Activated CD4-positive, alpha-beta T cell treated with anti-CD3 and anti-CD28 coated beads, Interleukin-2, amount 10 ng/mL, durations not matched to agents 24 days and 14 days (primary cell): ENCODE results near the gene SMARCD1. TPM values are rescaled to one million over a fixed set of nuclear protein-coding genes. Genes with fewer than 3 reads are reported as not detected.

ENCODE experiments used
- DNase-seq: peaks from one replicate; pipeline ENCODE4 v3.0.0; 2022
- H3K27ac Mint-ChIP-seq: one replicate; pipeline ENCODE4 v1.8.0; 2022; ENCODE audit warnings: mild to moderate bottlenecking, mixed read lengths
- H3K27me3 Mint-ChIP-seq: one replicate; pipeline ENCODE4 v1.8.0; 2022; ENCODE audit warnings: mixed read lengths
- H3K36me3 Mint-ChIP-seq: one replicate; pipeline ENCODE4 v1.8.0; 2022; ENCODE audit warnings: low read depth, mild to moderate bottlenecking, mixed read lengths
- H3K4me1 Mint-ChIP-seq: one replicate; pipeline ENCODE4 v1.8.0; 2021; ENCODE audit warnings: mixed read lengths
- H3K4me3 Mint-ChIP-seq: one replicate; pipeline ENCODE4 v1.8.0; 2022; ENCODE audit warnings: mild to moderate bottlenecking, moderate library complexity, mixed read lengths
- H3K9me3 Mint-ChIP-seq: one replicate; pipeline ENCODE4 v1.8.0; 2021; ENCODE audit warnings: mixed read lengths
- intact Hi-C: fragments of 100-400 bp; cut with micrococcal nuclease; formaldehyde crosslinking; loops from one replicate; pipeline ENCODE4 v1.15.1; 2023
- total RNA-seq: library from RNA; stranded (reverse); gene quantifications from 2 replicates; pipeline ENCODE4 v1.2.3, GENCODE V29; 2022

SMARCD1 gene
- total RNA-seq, 1 donor from 2014 or later: 73.1 TPM

DNA sequence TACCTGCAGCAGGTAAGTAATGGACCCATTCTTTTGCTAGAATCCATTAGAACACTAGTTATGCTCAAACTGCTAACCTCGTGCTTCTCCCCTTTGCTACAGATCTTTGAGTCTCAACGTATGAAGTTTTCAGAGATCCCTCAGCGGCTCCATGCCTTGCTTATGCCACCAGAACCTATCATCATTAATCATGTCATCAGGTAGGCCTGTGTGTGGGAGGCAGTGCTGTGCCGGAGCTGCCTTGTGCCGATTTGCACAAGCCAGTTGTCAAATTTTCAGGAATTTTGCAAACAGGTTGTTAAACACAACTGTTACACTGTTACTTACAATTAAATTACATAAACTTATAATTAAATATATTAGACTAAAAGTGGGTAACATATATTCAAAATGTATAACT is 5.2 kb downstream of the SMARCD1 start:
- H3K27me3 Mint-ChIP-seq: no peaks in the 10 kb centered on the region
- no peak overlapping the region for H3K27ac Mint-ChIP-seq
- intact Hi-C loops: no loop called here
- H3K4me3 Mint-ChIP-seq: no peak overlapping the region
- no peaks in the 10 kb centered on the region for H3K9me3 Mint-ChIP-seq
- H3K4me1 Mint-ChIP-seq: peaks cover 28% of the 10 kb centered on the region
- no peak for DNase-seq
- H3K36me3 Mint-ChIP-seq: peaks cover 60% of the 10 kb centered on the region

DNA sequence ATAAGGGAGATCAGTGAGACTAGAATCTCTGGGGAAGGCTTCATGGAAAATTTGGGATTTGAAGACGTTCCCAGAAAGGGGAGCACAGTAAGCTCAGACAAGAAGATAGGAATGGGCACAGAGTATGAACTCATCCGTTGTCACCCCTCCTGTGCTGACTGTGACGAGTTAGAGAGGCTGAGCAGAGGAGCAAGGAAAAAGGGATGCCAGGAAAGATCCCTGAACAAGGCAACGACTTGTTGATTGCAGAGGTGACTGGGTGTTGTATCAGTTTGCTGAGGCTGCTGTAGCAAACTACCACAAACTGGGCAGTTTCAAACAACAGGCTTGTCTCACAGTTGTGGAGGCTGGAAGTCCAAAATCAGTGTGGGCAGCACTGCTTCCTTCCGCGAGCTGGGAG is 12.8 kb downstream of the SMARCD1 start:
- intact Hi-C loops: no loop called here
- Mint-ChIP-seq H3K9me3 (no peaks in the 10 kb centered on the region), H3K36me3 (peaks cover 61% of the 10 kb centered on the region), H3K27me3 (no peaks in the 10 kb centered on the region), H3K4me1 (peaks cover 2% of the 10 kb centered on the region), H3K27ac (no peak overlapping the region), H3K4me3 (no peak overlapping the region)
- no peak for DNase-seq

DNA sequence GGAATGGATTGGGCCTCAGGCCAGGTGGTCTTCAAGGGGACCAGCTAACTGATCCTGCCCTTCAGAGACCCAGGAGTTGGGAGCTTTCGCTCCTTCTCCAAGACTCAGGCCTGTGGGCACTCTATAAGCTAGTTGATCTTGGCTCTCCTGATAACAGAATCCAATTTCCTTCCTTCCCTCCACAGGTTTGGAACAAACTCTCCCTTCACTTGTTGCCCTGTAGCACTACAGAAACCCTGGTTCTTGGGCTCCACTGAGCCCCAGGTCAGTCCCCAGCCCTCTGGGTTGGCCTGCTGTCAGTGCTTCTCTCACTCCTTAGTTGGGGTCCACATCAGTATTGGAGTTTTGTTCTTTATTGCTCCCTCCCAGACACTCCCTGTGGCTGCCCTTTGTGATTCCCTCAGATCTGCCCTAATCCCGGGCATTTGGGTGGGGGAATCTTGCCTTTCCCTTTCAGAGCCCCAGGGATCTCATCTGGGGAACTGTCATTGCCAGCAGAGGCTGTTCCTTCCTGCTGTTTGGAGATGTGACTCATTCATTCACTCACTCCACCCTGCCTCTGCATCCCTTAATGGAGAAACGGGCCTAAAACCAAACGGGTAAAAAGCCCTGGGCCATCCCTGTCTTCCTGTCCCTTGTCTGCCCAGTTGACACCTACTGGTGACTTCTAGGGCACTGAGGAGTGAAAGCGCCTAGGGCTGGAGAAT is 14.3 kb downstream of the SMARCD1 start:
- no peak overlapping the region for H3K4me3 Mint-ChIP-seq
- no peak for DNase-seq
- intact Hi-C loops: no loop called here
- H3K4me1 Mint-ChIP-seq: peaks cover 5% of the 10 kb centered on the region
- no peaks in the 10 kb centered on the region for H3K9me3 Mint-ChIP-seq
- H3K27ac Mint-ChIP-seq: no peak overlapping the region
- H3K27me3 Mint-ChIP-seq: no peaks in the 10 kb centered on the region
- peaks cover 54% of the 10 kb centered on the region for H3K36me3 Mint-ChIP-seq

DNA sequence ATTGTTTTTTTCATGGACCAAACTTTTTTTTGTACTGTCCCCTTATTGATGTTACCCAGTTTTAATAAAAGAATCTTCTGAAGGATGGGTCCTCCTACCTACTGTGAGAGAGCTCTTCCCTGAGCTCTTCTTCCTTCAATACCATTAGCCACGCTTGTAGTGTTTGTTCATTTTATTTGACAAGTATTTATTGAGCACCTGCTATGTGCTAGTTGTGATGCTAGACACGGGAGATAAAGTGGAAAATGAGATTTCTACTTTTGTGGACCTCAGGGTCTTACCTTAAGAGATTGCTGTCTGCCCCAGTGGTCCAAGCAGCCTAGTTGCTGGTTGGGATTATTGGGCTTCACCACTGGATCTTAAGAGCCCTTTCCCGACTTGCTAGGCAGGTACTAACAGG is 15.4 kb downstream of the SMARCD1 start:
- H3K4me1 Mint-ChIP-seq: peaks cover 5% of the 10 kb centered on the region
- H3K36me3 Mint-ChIP-seq: peaks cover 47% of the 10 kb centered on the region
- no peaks in the 10 kb centered on the region for H3K9me3 Mint-ChIP-seq
- no peak overlapping the region for H3K4me3 Mint-ChIP-seq
- no peak overlapping the region for H3K27ac Mint-ChIP-seq
- no peaks in the 10 kb centered on the region for H3K27me3 Mint-ChIP-seq
- intact Hi-C loops: no loop called here
- no peak for DNase-seq

DNA sequence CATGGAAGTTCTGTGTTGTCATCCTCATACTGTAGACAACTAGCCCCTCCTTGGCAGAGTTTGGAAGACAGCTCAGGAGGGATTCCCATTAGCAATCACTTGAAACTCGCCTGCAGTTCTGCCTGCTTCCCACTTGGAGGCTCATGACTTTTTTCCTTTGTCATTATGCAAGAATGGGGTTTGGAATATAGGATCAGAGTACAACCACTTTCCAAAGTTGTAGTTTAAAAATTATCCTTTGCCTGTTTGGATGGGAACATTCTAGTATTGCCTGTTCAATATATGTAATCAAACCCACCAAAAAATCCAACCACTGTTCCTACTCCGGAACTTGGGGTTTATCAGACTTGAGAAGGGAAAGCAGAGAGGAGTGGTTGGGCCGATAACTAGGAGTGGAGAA is 16.5 kb downstream of the SMARCD1 start:
- DNase-seq: no peak
- H3K27me3 Mint-ChIP-seq: no peaks in the 10 kb centered on the region
- H3K36me3 Mint-ChIP-seq: peaks cover 36% of the 10 kb centered on the region
- H3K4me1 Mint-ChIP-seq: peaks cover 3% of the 10 kb centered on the region
- intact Hi-C loops: no loop called here
- H3K4me3 Mint-ChIP-seq: no peak overlapping the region
- H3K9me3 Mint-ChIP-seq: no peaks in the 10 kb centered on the region
- no peak overlapping the region for H3K27ac Mint-ChIP-seq

DNA sequence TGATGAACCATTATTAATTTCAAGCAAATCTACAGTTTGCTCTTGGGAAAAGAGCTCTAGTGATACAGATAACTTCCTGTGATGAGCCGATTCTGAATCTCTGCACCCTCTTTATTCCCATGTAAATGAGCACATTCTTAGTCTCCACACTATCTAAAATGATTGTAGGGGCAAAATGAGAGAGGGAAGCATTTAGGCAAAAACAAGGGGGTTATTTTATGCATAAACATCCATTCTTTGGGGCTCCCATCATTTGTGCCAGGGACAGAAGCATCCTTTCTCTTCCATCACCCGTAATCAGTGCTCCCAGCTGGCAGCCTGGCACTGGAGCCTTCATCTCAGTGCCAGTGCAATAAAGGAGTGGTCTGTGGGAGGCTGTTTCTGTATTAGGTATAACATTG is 17.0 kb downstream of the SMARCD1 start:
- Mint-ChIP-seq H3K4me1 (peaks cover 3% of the 10 kb centered on the region), H3K4me3 (no peak overlapping the region), H3K27me3 (no peaks in the 10 kb centered on the region), H3K36me3 (peaks cover 31% of the 10 kb centered on the region), H3K9me3 (no peaks in the 10 kb centered on the region), H3K27ac (no peak overlapping the region)
- no peak for DNase-seq
- intact Hi-C loops: no loop called here

DNA sequence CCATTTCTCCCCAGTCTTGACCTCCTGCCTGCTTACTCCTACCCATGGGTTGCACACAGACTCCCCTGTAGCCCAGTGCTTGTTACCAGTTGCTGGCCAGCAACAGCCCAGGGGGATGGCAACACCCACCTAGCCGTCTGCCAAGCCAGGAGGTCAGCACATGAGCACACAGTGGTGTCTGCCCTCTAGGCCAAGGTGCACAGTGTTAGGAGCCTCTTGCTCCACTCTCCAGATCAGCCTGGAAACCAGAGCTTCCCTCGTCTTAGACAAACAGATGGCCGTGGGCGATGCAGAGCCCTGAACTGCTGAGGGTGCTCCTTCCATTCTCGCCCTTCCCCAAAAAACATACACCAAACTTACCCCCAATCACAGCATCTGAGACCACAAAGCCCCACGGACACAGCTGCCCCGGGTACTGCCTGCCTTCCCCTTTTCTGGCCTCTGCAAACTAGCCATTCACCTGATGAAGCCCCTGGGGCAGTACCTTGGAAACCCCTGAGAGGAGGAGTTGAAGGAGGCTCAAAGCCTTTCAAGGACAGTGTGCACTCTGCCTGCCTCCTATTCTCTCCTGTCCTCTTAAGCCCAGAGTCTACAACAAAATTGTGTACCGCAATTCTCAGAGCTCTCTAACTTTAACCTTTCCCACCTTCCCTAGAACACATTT is 17.6 kb downstream of the SMARCD1 start:
- intact Hi-C loops: no loop called here
- H3K36me3 Mint-ChIP-seq: peaks cover 27% of the 10 kb centered on the region
- no peaks in the 10 kb centered on the region for H3K9me3 Mint-ChIP-seq
- H3K4me3 Mint-ChIP-seq: no peak overlapping the region
- H3K27me3 Mint-ChIP-seq: no peaks in the 10 kb centered on the region
- DNase-seq: no peak
- peaks cover 3% of the 10 kb centered on the region for H3K4me1 Mint-ChIP-seq
- H3K27ac Mint-ChIP-seq: no peak overlapping the region

DNA sequence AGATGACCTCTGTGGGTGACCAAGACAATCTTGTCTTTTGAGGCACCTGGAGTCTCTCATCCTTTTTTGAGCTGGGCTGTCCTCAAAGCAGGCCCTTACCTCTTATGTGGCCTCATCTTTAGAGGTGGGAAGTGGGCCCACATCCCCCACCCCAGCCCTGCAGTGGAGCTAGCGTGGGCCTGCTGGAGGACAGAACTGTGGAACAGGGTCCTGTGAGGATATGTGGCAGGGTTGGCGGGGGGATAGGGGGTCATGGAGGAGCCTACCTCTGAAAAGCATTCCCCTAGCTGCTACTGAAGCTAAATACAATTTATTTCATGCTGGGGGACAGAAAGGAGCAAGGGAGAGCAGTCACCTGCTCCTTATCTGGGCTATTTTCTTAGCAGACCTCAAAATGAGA is 18.2 kb downstream of the SMARCD1 start:
- no peak for DNase-seq
- Mint-ChIP-seq H3K4me3 (no peak overlapping the region), H3K9me3 (no peaks in the 10 kb centered on the region), H3K27ac (no peak overlapping the region), H3K4me1 (peaks cover 3% of the 10 kb centered on the region), H3K27me3 (no peaks in the 10 kb centered on the region), H3K36me3 (peaks cover 21% of the 10 kb centered on the region)
- intact Hi-C loops: no loop called here

DNA sequence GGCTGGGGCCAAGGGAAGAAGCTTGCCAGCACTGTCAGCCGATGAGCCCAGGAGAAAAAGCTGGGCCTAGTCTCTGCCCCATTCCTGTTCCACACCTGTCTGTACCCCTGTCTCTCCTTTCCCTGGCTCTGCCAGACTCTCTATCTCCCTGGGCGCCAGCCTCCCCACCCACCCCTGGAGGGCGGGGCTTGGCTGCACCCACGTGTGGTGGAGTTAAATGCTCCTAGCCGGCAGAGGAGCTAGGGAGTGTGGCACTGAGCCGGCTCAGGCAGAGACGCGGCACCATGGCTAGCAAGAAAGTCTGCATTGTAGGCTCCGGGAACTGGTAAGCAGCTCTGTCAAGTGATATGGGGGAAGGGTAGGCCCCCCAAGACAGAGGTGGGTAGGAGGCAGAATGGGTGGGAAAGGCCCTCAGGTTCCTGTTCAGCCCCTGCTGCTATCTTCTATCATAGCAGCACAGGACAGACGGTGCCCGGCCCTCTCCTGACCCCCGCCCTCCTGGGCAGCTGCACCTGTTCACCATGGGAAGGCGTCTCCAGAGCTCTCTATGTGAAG is 18.7 kb downstream of the SMARCD1 start, which contains the start of gene GPD1:
Gene GPD1 (plus strand): TSS at position 242 of the 555 bp plus-strand sequence. CDS start 43 bp downstream, at position 285.
- DNase-seq: no peak
- no peaks in the 10 kb centered on the region for H3K27me3 Mint-ChIP-seq
- no peak within 1 kb of the TSS for H3K27ac Mint-ChIP-seq
- peaks cover 3% of the 10 kb centered on the region for H3K4me1 Mint-ChIP-seq
- H3K4me3 Mint-ChIP-seq: no peak within 1 kb of the TSS
- peaks cover 16% of the 10 kb centered on the region for H3K36me3 Mint-ChIP-seq
- no peaks in the 10 kb centered on the region for H3K9me3 Mint-ChIP-seq
- intact Hi-C loops: no loop called here

DNA sequence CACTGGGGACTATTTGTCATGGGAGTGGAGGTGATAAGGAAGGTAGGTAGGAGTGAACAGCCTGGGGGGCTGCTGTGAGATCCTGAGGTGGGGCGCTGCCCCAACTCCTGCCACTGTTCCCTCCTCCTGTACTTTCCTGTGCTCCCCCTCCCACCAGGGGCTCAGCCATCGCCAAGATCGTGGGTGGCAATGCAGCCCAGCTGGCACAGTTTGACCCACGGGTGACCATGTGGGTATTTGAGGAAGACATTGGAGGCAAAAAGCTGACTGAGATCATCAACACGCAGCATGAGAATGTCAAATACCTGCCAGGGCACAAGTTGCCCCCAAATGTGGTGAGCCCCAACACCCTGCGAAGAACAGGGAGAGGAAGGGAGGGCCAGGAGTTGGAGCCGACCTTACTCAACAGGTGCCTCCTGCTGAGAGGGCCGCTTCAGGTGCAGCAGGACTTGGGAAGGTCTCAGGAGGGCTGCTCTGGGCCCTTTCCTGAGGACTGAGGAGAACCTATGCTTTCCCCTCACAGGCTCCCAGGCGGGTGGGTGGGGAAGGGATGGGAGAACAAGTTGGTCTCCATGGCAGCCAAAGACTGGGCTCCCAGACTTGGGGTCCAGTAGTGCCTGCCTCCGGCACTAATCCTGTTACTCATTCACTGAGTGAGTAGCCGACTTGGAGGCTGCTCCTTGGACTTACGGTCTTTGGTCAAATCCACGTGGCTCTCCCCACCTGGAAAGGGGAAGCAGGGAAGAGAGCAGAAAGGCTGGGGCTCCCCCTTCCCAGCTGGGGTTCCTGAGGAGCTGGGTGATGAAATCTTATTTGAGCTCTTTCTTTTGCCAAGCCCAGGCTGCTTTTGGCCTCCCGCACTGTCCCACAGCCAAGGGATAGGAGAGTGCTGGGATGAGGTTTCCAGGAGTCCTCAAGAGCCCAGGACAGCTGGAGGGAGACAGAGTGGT is 19.6 kb downstream of the SMARCD1 start:
- H3K4me1 Mint-ChIP-seq: peaks cover 3% of the 10 kb centered on the region
- intact Hi-C loops: no loop called here
- DNase-seq: no peak
- H3K4me3 Mint-ChIP-seq: no peak overlapping the region
- H3K27me3 Mint-ChIP-seq: no peaks in the 10 kb centered on the region
- H3K36me3 Mint-ChIP-seq: peaks cover 9% of the 10 kb centered on the region
- no peaks in the 10 kb centered on the region for H3K9me3 Mint-ChIP-seq
- no peak overlapping the region for H3K27ac Mint-ChIP-seq

DNA sequence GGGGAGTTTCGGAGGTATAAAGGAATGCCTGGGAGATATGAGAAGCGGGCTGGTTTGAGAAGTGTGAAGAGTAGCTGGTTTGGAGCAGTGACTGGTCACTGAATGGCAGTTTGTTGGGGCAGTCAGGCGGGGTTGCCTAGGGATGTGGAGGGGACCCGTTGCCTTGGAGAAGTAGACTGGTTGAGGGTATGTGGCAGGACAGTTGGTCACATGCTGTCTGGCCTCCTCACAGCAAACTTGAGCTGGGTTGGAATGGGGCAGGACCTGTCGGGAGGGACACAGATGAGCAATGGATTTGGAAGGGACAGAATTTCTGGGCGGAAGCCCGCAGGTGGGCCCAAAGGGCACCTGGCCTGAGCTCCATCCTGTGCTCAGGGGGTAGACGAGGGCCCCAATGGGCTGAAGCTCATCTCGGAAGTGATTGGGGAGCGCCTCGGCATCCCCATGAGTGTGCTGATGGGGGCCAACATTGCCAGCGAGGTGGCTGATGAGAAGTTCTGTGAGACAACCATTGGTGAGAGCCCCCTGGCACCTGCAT is 20.8 kb downstream of the SMARCD1 start:
- Mint-ChIP-seq H3K4me1 (peaks cover 11% of the 10 kb centered on the region), H3K4me3 (no peak overlapping the region), H3K27me3 (no peaks in the 10 kb centered on the region), H3K9me3 (no peaks in the 10 kb centered on the region), H3K27ac (no peak overlapping the region), H3K36me3 (peaks cover 3% of the 10 kb centered on the region)
- intact Hi-C loops: no loop called here
- no peak for DNase-seq

DNA sequence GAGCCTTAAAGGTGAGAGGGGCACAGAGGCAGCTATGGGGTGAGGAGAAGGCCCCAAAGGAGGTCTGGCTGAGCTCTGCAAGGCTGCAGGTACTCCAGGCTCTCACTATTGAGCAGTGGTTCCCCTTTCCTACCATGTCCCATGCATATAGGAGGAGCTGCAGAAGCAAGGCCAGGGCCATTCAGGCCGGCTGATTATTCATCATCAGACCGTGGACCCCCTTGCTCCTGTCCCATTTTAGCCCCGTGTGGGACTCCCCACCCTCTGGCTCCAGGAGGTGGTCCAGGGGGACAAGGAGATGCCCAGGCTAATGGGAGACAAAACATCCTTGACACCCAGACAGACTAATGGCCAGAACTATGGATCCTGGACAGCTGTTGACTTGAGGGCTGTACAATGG is 21.8 kb downstream of the SMARCD1 start:
- H3K27ac Mint-ChIP-seq: no peak overlapping the region
- no peaks in the 10 kb centered on the region for H3K9me3 Mint-ChIP-seq
- intact Hi-C loops: no loop called here
- no peak for DNase-seq
- H3K27me3 Mint-ChIP-seq: no peaks in the 10 kb centered on the region
- peaks cover 18% of the 10 kb centered on the region for H3K4me1 Mint-ChIP-seq
- peaks cover under 1% of the 10 kb centered on the region for H3K36me3 Mint-ChIP-seq
- H3K4me3 Mint-ChIP-seq: no peak overlapping the region

DNA sequence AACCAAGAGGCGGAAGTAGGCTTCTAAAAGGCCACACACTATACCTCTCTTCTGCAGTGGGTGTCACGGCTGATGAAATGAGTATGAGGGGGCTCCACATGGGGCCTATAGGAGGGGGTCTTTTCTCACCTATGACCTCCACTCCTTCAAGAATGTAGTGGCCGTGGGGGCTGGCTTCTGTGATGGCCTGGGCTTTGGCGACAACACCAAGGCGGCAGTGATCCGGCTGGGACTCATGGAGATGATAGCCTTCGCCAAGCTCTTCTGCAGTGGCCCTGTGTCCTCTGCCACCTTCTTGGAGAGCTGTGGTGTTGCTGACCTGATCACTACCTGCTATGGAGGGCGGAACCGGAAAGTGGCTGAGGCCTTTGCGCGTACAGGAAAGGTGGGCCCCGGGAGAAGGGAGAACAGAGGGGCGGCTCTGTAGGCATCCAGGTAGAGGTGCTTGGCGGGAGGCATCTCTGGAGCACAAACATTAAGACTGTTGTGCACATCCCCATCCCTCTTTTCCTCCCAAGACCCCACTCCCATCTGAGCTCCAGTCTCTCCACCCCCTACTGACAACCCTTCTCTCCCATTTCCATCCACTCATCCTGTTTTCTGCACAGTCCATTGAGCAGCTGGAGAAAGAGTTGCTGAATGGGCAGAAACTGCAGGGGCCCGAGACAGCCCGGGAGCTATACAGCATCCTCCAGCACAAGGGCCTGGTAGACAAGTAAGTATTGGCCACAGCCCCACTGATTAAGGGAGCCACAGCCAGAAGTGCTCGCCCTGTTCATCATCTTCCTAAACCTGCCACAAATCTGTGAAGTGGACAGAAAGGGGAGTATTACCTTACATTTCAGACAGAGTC is 22.5 kb downstream of the SMARCD1 start:
- DNase-seq: no peak
- Mint-ChIP-seq H3K36me3 (peaks cover 3% of the 10 kb centered on the region), H3K9me3 (no peaks in the 10 kb centered on the region), H3K4me3 (no peak overlapping the region), H3K27me3 (no peaks in the 10 kb centered on the region), H3K4me1 (peaks cover 18% of the 10 kb centered on the region), H3K27ac (no peak overlapping the region)
- intact Hi-C loops: no loop called here
